ENCODE data around the gene FHIT. TPM values are rescaled to one million over a fixed set of nuclear protein-coding genes. Genes with fewer than 3 reads are reported as not detected.

Gene FHIT
- polyA plus RNA-seq, 1 of the 3 experiments (the other 2 are of a cell fraction) = 0.41 TPM

DNA sequence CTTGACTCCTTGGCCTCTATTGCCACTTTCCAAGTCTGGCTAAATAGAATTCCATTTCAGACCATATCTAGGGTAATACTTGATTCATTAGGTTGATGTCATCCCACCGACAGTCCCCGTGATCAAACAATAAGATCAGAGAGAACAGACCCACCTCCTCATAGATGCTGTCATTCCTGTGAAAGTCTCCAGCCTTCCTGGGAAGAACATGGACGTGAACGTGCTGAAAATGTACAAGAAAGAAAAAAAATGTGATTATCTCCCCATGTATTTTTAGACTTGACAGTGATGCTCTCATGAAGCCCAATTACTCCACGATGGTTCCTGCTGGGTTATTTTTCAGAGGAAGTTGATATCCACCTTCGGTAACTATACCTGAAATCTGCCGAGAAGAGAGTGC is 1329.1 kb downstream of the FHIT start:
- H2AFZ ChIP-seq (ENCODE audit: low read depth) = no peak overlapping the region
- no peaks in the 10 kb centered on the region for H3K27me3 ChIP-seq (ENCODE audit: insufficient read depth)
- no peak for DNase-seq
- H3K9me3 ChIP-seq = no peaks in the 10 kb centered on the region
- TF ChIP-seq, protein P1, sequence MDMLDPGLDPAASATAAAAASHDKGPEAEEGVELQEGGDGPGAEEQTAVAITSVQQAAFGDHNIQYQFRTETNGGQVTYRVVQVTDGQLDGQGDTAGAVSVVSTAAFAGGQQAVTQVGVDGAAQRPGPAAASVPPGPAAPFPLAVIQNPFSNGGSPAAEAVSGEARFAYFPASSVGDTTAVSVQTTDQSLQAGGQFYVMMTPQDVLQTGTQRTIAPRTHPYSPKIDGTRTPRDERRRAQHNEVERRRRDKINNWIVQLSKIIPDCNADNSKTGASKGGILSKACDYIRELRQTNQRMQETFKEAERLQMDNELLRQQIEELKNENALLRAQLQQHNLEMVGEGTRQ (IDR thresholded peaks at IDR 0.05; ENCODE audit: borderline replicate concordance, low read depth, low read length) = no peak
- TF ChIP-seq SIN3A (IDR thresholded peaks at IDR 0.05; ENCODE audit: borderline replicate concordance, low read depth, low read length) = no peak
- TF ChIP-seq JUND (IDR thresholded peaks at IDR 0.05) = no peak
- TF ChIP-seq NFIC (IDR thresholded peaks at IDR 0.05; ENCODE audit: borderline replicate concordance) = no peak
- no peak for TF ChIP-seq FOXM1 (IDR thresholded peaks at IDR 0.05; ENCODE audit: low read depth)
- no peak for TF ChIP-seq TEAD4 (IDR thresholded peaks at IDR 0.05; ENCODE audit: borderline replicate concordance, insufficient read depth)
- no peak for TF ChIP-seq EP300 (IDR thresholded peaks at IDR 0.05; ENCODE audit: borderline replicate concordance in 1 of 2, low read depth in 1 of 2, low read length in 1 of 2)
- no peak for TF ChIP-seq SMC3 (IDR thresholded peaks at IDR 0.05; ENCODE audit: low read depth, low read length)
- TF ChIP-seq RAD21 (IDR thresholded peaks at IDR 0.05; ENCODE audit: low read length) = no peak
- TF ChIP-seq RXRA (IDR thresholded peaks at IDR 0.05; ENCODE audit: borderline replicate concordance, low read depth) = no peak
- no peak for TF ChIP-seq MXI1 (IDR thresholded peaks at IDR 0.05; ENCODE audit: low read depth, low read length)
- no peak for TF ChIP-seq POLR2AphosphoS5 (IDR thresholded peaks at IDR 0.05; ENCODE audit: low read depth, low read length)
- TF ChIP-seq RCOR1 (IDR thresholded peaks at IDR 0.05; ENCODE audit: low read length) = no peak
- TF ChIP-seq GABPA (IDR thresholded peaks at IDR 0.05; ENCODE audit: low read depth) = no peak
- TF ChIP-seq ELF1 (IDR thresholded peaks at IDR 0.05) = no peak
- TF ChIP-seq, protein P2, sequence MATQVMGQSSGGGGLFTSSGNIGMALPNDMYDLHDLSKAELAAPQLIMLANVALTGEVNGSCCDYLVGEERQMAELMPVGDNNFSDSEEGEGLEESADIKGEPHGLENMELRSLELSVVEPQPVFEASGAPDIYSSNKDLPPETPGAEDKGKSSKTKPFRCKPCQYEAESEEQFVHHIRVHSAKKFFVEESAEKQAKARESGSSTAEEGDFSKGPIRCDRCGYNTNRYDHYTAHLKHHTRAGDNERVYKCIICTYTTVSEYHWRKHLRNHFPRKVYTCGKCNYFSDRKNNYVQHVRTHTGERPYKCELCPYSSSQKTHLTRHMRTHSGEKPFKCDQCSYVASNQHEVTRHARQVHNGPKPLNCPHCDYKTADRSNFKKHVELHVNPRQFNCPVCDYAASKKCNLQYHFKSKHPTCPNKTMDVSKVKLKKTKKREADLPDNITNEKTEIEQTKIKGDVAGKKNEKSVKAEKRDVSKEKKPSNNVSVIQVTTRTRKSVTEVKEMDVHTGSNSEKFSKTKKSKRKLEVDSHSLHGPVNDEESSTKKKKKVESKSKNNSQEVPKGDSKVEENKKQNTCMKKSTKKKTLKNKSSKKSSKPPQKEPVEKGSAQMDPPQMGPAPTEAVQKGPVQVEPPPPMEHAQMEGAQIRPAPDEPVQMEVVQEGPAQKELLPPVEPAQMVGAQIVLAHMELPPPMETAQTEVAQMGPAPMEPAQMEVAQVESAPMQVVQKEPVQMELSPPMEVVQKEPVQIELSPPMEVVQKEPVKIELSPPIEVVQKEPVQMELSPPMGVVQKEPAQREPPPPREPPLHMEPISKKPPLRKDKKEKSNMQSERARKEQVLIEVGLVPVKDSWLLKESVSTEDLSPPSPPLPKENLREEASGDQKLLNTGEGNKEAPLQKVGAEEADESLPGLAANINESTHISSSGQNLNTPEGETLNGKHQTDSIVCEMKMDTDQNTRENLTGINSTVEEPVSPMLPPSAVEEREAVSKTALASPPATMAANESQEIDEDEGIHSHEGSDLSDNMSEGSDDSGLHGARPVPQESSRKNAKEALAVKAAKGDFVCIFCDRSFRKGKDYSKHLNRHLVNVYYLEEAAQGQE (IDR thresholded peaks at IDR 0.05; ENCODE audit: low read depth, low read length) = no peak
- TF ChIP-seq CHD2 (IDR thresholded peaks at IDR 0.05; ENCODE audit: low read length, partially characterized antibody) = no peak
- TF ChIP-seq RFX5 (IDR thresholded peaks at IDR 0.05; ENCODE audit: low read length) = no peak
- TF ChIP-seq, protein P3, sequence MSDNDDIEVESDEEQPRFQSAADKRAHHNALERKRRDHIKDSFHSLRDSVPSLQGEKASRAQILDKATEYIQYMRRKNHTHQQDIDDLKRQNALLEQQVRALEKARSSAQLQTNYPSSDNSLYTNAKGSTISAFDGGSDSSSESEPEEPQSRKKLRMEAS (IDR thresholded peaks at IDR 0.05; ENCODE audit: low read depth) = no peak
- no peak for TF ChIP-seq TCF12 (IDR thresholded peaks at IDR 0.05)
- CTCF ChIA-PET = no interaction called here
- H3K9ac ChIP-seq = no peak overlapping the region
- no peak overlapping the region for H3K27ac ChIP-seq (ENCODE audit: low read depth in 2 of 2, low read length in 1 of 2)
- WGBS (ENCODE audit: low lambda C conversion rate) = 39% methylated on average over 7 of the region's 7 CpGs
- H3K4me1 ChIP-seq (ENCODE audit: control insufficient read depth in 1 of 2, insufficient read depth in 2 of 2, low read depth in 1 of 2, low read length in 1 of 2) = no peaks in the 10 kb centered on the region
- POLR2A ChIA-PET = no interaction called here
- H3K9me2 ChIP-seq = no peaks in the 10 kb centered on the region
- no peaks in the 10 kb centered on the region for H3F3A ChIP-seq (replicated peaks; ENCODE audit: insufficient read depth)
- H3K36me3 ChIP-seq (replicated peaks in 1 of 2; ENCODE audit: control insufficient read depth in 1 of 2, insufficient read depth in 2 of 2, low read length in 1 of 2) = no peaks in the 10 kb centered on the region
- H3K79me2 ChIP-seq (ENCODE audit: insufficient read depth) = no peaks in the 10 kb centered on the region
- H3K4me3 ChIP-seq (ENCODE audit: low read depth in 2 of 2, low read length in 1 of 2) = no peak overlapping the region
- no peaks in the 10 kb centered on the region for H4K20me1 ChIP-seq (ENCODE audit: insufficient read depth)
- H3K4me2 ChIP-seq = no peak overlapping the region
